Esophagus muscularis mucosa (tissue), 4 donors: Measurements from ENCODE around the gene MDFIC2. TPM values are rescaled to one million over a fixed set of nuclear protein-coding genes. Genes with fewer than 3 reads are reported as not detected.

Experiments used
- DNase-seq: peaks from one replicate; pipeline ENCODE4 v3.0.0-alpha.2; 2017; ENCODE audit errors: extremely low spot score
- H3K27ac ChIP-seq, 4 donors: fragments of 200-600 bp; sonication (generic); replicated peaks in 1 of 4; 1 replicate in 3 of 4; 2 replicates in 1 of 4; pipeline ENCODE4 v1.5.1; 2016 to 2019; ENCODE audit warnings: mild to moderate bottlenecking in 1 of 4
- H3K27me3 ChIP-seq, 4 donors: fragments of 200-600 bp; sonication (generic); one replicate each; pipeline versions ENCODE4 v1.5.1 to v1.6.0; 2016 to 2019
- H3K36me3 ChIP-seq, 4 donors: fragments of 200-600 bp; sonication (generic); one replicate each; pipeline ENCODE4 v1.5.1; 2016 to 2019
- H3K4me1 ChIP-seq, 4 donors: fragments of 200-600 bp; sonication (generic); one replicate each; pipeline ENCODE4 v1.5.1; 2016 to 2019
- H3K4me3 ChIP-seq, 4 donors: fragments of 200-600 bp; sonication (generic); 1 replicate in 2 of 4; 2 replicates in 2 of 4; pipeline ENCODE4 v1.5.1; 2016 to 2019; ENCODE audit warnings: mild to moderate bottlenecking in 4 of 4, moderate library complexity in 1 of 4
- H3K9me3 ChIP-seq, 4 donors: fragments of 200-600 bp; sonication (generic); 1 replicate in 3 of 4; 2 replicates in 1 of 4; pipeline ENCODE4 v1.5.1; 2016 to 2019
- CTCF ChIP-seq, 3 experiments: fragments of 200-600 bp in 2 of 3; fragments of 450-650 bp in 1 of 3; sonication (generic) in 2 of 3; IDR thresholded peaks; one replicate each; pipeline ENCODE4 v1.5.1; 2017 to 2019; ENCODE audit warnings: antibody characterized with exemption in 3 of 3, mild to moderate bottlenecking in 2 of 3, moderate library complexity in 1 of 3
- EP300 ChIP-seq: sonication (generic); formaldehyde crosslinking; IDR thresholded peaks from one replicate; pipeline ENCODE4 v1.6.1; 2017; ENCODE audit warnings: antibody characterized with exemption
- POLR2A ChIP-seq: fragments of 450-650 bp; IDR thresholded peaks from one replicate; pipeline ENCODE4 v1.6.1; 2017; ENCODE audit warnings: antibody characterized with exemption, moderate library complexity, mild to moderate bottlenecking, low read depth
- POLR2AphosphoS5 ChIP-seq, 2 donors: sonication (generic); formaldehyde crosslinking; IDR thresholded peaks; one replicate each; pipeline ENCODE4 v1.6.1; 2017; ENCODE audit warnings: antibody characterized with exemption in 2 of 2
- WGBS: methylation state at CpG from one replicate; pipeline ENCODE4 v1.1.5; 2018; 5-methylcytosine and 5-hydroxymethylcytosine counted together
- intact Hi-C: fragments of 100-400 bp; cut with DNase I; formaldehyde crosslinking; loops from one replicate; pipeline ENCODE4 v1.15.1; 2023
- total RNA-seq, 4 donors: library from RNA; depleted of rRNA; stranded (reverse); fragments of >200 nt; gene quantifications; one replicate each; pipeline versions ENCODE4 v1.1.0 to v1.2.1, GENCODE V29; 2016

MDFIC2 gene
- total RNA-seq, 4 donors from 2014 or later = not detected

GRCh38 chr3:70264122-70264780, 48.2 kb downstream of the MDFIC2 start:
- DNase-seq = no peak
- Histone ChIP-seq H3K9me3 (no peaks in the 10 kb centered on the region), H3K4me1 (no peaks in the 10 kb centered on the region), H3K4me3 (no peak overlapping the region), H3K27ac (no peak overlapping the region), H3K36me3 (no peaks in the 10 kb centered on the region), H3K27me3 (no peaks in the 10 kb centered on the region)
- WGBS = 78% methylated on average over 3 of the region's 3 CpGs
- intact Hi-C loops = no loop called here
- TF ChIP-seq EP300 (no peak), CTCF (IDR thresholded peaks at IDR 0.05) (no peak), POLR2A (no peak), POLR2AphosphoS5 (IDR thresholded peaks at IDR 0.05) (no peak)

GRCh38 chr3:70261283-70261682, 51.2 kb downstream of the MDFIC2 start:
- Histone ChIP-seq H3K27me3 (no peaks in the 10 kb centered on the region), H3K27ac (no peak overlapping the region), H3K4me1 (no peaks in the 10 kb centered on the region), H3K9me3 (no peaks in the 10 kb centered on the region), H3K4me3 (no peak overlapping the region), H3K36me3 (no peaks in the 10 kb centered on the region)
- DNase-seq = no peak
- 78% methylated on average over 1 of the region's 1 CpG for whole genome bisulfite sequencing
- intact Hi-C loops = no loop called here
- TF ChIP-seq POLR2A (no peak), CTCF (IDR thresholded peaks at IDR 0.05) (no peak), POLR2AphosphoS5 (IDR thresholded peaks at IDR 0.05) (no peak)

- H3K36me3 ChIP-seq = no peaks in the 10 kb centered on the region
- no peaks in the 10 kb centered on the region for H3K27me3 ChIP-seq
- no peak overlapping the region for H3K27ac ChIP-seq
- no peak for TF ChIP-seq POLR2A
- TF ChIP-seq POLR2AphosphoS5 (IDR thresholded peaks at IDR 0.05) = no peak
- no peak for TF ChIP-seq CTCF (IDR thresholded peaks at IDR 0.05)
- TF ChIP-seq EP300 = no peak
- no peak overlapping the region for H3K4me3 ChIP-seq
- 75% methylated on average over 1 of the region's 1 CpG for WGBS
- no peak for DNase-seq
- H3K9me3 ChIP-seq = no peaks in the 10 kb centered on the region
- H3K4me1 ChIP-seq = no peaks in the 10 kb centered on the region
- intact Hi-C loops = no loop called here
Observed at GRCh38 chr3:70256566-70256965, 55.9 kb downstream of the MDFIC2 start.

GRCh38 chr3:70250492-70250891, 61.9 kb downstream of the MDFIC2 start:
- H3K27me3 ChIP-seq = no peaks in the 10 kb centered on the region
- no peak for DNase-seq
- no peak overlapping the region for H3K4me3 ChIP-seq
- 46% methylated on average over 3 of the region's 3 CpGs for WGBS
- peaks cover 0 to 24% (median 14%) of the 10 kb centered on the region in 4 donors for H3K4me1 ChIP-seq
- H3K27ac ChIP-seq = peak overlapping the region in 2 of 4 donors; percentile 26 to 40
- H3K9me3 ChIP-seq = no peaks in the 10 kb centered on the region
- TF ChIP-seq POLR2AphosphoS5 (IDR thresholded peaks at IDR 0.05) (no peak), CTCF (IDR thresholded peaks at IDR 0.05) (no peak), EP300 (no peak), POLR2A (no peak)
- intact Hi-C loops = no loop called here
- H3K36me3 ChIP-seq = no peaks in the 10 kb centered on the region
